Putamen (tissue), 1 donor: ENCODE measurements around the gene DNER.
"Not testable (repeated sequence)": the region's sequence is repeated elsewhere in the genome, so short reads cannot be mapped to it uniquely, and the experiment has no call there.

Experiments
- DNase-seq: peaks from one replicate; pipeline ENCODE4 v3.0.0-alpha.2; 2016; ENCODE audit warnings: low spot score

The DNER gene, protein sequence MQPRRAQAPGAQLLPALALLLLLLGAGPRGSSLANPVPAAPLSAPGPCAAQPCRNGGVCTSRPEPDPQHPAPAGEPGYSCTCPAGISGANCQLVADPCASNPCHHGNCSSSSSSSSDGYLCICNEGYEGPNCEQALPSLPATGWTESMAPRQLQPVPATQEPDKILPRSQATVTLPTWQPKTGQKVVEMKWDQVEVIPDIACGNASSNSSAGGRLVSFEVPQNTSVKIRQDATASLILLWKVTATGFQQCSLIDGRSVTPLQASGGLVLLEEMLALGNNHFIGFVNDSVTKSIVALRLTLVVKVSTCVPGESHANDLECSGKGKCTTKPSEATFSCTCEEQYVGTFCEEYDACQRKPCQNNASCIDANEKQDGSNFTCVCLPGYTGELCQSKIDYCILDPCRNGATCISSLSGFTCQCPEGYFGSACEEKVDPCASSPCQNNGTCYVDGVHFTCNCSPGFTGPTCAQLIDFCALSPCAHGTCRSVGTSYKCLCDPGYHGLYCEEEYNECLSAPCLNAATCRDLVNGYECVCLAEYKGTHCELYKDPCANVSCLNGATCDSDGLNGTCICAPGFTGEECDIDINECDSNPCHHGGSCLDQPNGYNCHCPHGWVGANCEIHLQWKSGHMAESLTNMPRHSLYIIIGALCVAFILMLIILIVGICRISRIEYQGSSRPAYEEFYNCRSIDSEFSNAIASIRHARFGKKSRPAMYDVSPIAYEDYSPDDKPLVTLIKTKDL

DNA sequence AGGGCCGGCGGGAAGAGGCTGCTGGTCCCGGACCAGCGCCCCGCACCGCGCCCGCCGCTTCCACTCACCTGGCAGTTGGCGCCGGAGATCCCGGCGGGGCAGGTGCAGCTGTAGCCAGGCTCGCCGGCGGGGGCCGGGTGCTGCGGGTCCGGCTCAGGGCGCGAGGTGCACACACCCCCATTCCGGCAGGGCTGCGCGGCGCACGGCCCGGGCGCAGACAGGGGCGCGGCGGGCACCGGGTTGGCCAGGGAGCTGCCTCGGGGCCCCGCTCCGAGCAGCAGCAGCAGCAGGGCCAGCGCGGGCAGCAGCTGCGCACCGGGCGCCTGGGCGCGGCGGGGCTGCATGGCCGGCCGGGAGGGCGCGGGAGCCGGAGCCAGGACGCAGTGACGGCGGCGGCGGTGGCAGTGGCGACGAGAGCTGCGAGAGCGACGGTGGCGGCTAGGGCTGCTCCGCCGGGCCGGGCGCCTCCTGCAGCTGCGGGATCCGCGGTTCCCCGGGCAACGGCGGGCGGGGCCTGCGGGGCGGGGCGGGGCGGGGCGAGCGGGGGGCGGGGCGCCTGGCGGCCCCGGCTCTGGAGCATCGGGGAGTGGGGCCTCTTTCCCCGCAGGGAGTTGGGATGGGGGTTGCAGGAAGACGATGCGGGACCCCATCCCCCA, at the start of gene DNER:
Gene DNER, minus strand, starts transcription at position 476 of the 656 bp plus-strand sequence. Its CDS starts 132 bp downstream, at position 344.
- peak; percentile 81 for DNase-seq

DNA sequence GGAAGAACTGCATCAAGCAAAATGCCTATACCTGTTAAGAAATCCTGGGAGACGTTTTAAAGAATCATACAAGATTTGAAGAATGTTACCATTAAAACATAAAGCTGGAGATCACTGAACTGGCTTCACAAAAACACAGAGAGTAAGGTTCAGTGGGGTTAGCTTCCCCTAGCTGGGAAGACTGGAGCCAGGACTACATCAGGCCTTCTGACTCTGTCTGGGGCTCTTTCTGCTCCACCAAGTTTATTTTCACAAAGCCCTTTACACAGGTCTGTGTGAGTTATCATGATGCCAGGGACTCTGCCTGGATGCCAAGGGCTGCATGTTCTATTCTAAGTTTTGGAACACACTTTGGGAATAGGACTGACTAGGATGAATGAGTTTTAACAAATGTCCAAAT, 47.3 kb upstream of the DNER start:
- DNase-seq, result no peak

DNA sequence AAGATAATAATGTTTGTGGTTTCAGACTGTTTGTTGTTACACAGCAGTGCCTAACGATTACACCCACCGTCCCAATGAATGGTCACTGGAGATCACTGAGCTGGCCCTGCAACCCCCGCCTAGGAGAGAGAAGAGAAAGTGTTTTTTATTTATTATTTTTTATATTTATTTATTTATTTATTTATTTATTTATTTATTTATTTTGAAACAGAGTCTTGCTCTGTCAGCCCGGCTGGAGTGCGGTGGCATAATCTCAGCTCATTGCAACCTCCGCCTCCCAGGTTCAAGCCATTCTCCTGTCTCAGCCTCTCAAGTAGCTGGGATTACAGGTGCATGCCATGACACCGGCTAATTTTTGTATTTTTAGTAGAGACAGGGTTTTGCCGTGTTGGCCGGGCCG, 43.1 kb upstream of the DNER start:
- DNase-seq, result not testable (repeated sequence)

GRCh38 chr2:229752970-229753729, 38.8 kb upstream of the DNER start:
- no peak for DNase-seq

- DNase-seq, result no peak
These were observed 35.4 kb upstream of the DNER start for GRCh38 chr2:229749779-229750178.

DNA sequence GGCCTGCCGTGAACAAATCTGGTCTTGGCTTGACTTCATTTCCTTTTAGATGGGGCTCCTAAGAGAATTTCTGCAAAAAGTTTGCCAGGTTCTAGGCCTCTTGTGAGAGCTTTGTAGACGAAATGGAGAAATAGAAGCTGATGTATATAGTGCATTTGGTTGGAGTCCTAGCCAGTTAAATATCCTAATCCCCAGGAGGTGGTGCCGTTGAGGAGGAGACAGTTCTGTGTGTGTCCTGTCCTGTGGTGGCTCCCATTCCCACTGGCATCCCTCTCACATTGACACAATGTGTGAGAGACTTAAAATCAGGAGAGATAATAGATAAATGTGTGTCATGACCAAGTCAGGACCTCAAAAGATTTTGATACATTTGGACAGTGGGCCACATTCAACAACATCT, 34.6 kb upstream of the DNER start:
- DNase-seq, result no peak

DNA sequence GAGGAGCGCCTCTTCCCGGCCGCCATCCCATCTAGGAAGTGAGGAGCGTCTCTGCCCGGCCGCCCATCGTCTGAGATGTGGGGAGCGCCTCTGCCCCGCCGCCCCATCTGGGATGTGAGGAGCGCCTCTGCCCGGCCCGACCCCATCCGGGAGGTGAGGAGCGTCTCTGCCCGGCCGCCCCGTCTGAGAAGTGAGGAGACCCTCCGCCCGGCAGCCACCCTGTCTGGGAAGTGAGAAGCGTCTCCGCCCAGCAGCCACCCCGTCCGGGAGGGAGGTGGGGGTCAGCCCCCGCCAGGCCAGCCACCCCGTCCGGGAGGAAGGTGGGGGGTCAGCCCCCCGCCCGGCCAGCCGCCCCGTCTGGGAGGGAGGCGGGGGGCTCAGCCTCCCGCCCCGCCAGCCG, 28.3 kb upstream of the DNER start:
- not testable (repeated sequence) for DNase-seq

- DNase-seq, result no peak
These were observed 25.9 kb upstream of the DNER start for GRCh38 chr2:229740279-229740678.

DNA sequence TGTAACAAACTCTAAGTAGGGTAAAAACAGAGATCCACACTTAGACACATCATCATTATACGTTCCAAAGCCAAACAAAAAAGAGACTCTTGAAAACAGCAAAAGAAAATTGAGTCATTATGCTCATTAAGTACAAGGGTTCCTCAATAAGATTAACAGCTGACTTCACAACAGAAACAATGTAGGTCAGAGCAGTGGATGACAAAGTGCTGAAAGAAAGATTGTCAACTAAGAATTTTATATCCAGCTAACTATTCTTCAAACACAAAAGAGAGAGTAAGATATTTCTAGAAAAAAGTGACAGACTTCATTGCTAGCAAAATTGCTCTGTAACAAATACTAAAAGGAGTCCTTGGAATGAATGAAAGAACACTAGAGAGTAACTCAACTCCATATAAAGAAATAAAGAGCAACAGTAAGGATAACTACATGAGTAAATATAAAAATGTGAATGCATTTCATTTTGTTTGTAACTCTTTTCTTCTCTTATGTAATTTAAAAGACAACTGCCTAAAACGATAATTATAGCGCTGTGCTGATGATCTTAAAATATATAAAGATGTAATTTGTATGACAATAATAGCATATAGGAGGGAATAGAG, 23.8 kb upstream of the DNER start:
- DNase-seq, result no peak

GRCh38 chr2:229734410-229734809, 20.1 kb upstream of the DNER start:
- no peak for DNase-seq

DNA sequence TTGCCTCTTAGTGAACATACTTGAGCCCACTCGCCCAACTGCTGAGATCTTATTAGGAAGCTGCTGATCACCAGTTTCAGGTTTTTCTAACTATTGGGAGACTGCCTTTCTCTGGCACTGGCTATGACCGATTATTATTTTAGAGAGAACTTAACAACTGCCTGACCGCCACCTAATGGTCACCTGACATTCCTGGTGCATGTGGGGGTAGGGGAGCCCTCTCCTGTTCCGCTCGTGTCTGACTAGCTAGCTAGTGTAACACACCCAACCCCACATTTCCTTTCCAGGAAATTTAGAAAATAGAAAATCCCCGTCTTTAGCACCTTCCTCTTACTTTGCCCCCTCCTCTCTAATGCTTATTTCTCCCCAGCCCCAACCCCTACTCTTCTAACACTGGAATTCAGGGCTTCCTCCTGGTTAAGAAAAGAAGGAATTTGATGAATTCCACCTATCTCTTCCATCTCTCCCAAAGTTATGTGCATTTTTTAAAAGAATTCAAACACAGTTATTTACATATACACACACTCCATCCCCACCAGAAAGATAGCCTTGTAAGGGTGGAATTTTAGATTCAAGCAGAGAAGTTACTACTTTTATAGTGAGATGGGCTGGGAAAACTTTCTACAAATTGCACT, 19.4 kb upstream of the DNER start:
- DNase-seq, result no peak

DNA sequence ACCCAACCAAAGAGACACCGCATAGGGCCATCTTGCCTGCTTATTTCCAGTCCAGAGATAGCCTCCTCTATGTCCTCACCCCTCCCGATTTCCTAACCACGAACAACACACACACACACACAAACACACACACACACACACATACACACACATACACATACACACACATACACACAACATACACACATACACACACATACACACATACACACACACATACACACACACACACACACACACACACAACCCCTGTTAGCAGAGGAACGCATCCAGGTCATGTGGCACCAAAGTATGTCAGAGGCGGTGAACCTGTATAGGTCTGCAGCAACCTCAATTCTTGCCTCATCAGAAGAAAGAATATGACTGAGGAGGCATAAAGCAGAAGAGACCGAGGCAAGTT, 18.5 kb upstream of the DNER start:
- no peak for DNase-seq

DNA sequence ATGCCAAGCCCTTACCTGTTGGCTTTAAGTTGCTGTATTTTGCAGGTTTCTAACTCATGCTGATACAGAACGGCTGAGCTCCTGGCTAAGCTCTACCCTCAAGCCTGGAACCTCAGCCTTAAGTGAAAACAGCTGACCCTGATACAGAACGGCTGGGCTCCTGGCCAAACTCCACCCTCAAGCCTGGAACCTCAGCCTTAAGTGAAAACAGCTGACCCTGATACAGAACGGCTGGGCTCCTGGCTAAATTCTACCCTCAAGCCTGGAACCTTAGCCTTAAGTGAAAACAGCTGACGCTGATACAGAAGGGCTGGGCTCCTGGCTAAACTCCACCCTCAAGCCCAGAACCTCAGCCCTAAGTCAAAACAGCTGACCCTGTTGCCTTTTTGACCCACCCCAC, 17.6 kb upstream of the DNER start:
- DNase-seq, result no peak

DNA sequence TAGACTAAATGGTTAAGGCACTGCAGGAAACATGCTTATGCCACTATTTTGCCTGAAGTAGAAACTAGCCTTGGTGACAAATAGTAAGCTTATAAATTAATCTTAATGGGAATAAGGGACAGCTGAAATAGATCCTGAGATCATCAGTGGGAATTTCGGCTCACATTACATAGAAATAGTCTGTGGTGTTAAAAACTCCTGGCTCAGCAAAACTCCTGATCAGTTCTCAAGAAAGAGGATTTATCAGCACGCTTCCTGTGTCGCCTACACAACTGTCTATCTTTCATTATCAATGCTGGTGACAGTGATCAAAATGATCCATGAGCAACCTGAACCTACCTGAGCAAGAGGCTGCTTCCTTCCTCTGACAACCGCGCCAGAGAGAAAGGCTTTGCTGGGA, 17.0 kb upstream of the DNER start:
- no peak for DNase-seq

DNA sequence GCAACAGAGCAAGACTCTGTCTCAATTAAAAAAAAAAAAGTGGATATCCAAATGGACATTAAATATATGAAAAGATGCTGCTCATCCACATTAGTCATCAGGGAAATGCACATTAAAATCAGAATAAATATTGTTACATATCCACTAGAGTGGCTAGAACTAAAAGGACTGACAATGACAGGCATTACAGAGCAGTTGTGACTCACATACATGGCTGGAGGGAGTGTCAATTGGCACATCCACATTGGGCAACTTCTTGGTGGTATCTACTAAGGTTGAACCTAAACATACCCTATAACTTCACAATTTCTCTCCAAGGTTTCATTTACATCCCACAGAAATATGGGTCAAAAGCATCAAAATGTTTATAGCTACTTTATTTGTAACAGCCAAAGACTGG, 14.0 kb upstream of the DNER start:
- DNase-seq, result no peak

GRCh38 chr2:229726643-229727042, 12.3 kb upstream of the DNER start:
- DNase-seq, result no peak

- no peak for DNase-seq
These were observed 11.6 kb upstream of the DNER start for GRCh38 chr2:229725716-229726574.

DNA sequence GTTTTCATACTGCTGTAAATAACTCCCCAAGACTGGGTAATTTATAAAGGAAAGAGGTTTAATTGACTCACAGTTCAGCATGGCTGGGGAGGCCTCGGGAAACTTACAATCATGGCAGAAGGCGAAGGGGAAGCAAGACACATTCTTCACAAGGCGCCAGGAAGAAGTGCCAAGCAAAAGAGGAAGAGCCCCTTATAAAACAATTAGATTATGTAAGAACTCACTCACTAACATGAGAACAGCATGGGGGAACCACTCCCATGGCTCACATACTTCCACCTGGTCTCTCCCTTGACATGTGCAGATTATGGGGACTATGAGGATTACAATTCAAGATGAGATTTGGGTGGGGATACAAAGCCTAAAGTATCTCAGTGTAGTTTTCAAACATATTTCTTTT, 8.8 kb upstream of the DNER start:
- DNase-seq, result not testable (repeated sequence)

DNA sequence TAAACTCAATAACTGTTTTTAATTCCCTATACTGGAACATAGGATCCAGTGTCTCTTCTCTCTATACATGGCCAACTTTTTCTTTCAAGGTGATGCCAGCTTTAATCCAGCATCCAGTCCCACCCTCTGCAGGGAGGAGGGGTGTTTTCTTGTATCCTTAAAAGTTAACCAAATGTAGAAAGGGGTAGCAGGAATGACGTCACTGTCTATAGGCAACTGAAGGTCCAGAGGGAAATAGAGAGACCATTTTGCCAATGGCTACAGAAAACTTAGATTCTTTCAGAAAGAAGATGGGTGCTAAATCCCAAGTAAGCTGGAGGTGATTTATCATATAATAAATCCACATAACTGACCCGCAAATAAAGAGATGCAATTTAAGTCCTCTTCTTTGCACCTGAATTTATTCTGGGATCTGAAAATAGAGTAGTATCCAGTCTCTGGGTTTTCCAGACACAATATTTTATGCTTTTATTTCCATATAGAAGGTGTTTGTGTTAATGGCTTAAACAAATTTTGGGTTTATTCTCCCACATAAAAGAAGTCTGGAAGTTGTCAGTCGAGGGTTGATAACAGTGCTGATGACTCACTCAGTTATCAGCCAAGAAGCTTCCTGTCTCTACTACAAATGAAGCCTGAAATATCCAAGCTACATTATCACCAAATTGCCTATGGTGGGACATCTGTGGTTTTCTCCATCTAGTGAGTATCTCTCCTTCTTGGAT, 5.7 kb upstream of the DNER start:
- no peak for DNase-seq

GRCh38 chr2:229718057-229718456, 3.7 kb upstream of the DNER start:
- no peak for DNase-seq
